Measurements from ENCODE around the gene GBGT1. TPM values are rescaled to one million over a fixed set of nuclear protein-coding genes. Genes with fewer than 3 reads are reported as not detected.
A peak's percentile ranks its signal among the peaks of the same experiment; 100 is the strongest.

The GBGT1 gene
- total RNA-seq, 1 experiment from 2014 or later = 0.14 TPM

DNA sequence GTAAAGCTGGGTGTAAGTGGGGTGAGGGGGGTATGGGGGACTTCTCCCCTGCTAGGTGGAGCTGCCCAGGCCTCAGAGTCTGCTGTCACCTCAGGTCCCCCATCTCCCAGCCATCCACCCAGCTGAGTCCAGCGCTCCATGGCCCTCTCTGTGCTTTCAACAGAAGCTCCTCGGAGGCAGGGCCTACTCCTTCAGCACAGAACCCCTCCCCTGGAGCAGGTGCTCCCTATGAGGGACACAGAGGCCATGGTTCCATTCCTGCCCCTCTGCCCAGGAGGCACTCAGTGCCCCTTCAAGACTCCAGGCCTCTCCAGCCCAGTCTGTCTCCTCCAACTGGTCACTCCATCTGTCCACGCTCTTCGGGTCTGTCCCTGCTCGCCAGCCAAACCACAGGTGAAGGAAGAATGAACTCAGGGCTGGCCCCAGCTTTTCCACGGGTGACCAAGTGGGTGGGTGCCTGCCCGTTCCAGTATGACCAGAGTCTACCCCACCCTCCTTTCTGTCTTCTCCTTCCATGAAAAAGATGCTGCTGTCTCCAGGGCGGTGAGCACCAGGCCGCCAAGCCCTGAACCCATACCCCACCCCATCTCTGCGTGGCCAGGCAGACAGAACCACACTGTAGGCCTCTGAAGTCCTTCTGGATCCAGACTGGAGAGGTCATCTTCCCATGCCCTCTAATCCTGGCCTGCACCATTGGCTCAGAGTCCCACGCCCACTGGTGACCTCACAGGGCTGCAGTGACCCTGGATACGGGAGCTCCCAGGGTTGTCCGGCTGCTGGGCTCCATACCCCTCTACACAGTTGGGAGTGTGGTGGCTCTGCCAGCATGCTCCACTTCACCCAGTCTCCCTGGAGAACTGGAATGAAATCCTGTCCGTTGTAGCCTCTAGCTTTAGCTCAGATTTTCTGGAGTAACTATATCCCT, 11.9 kb downstream of the GBGT1 start:
- Mint-ChIP-seq H3K27me3 (ENCODE audit: insufficient read depth, unreplicated experiment) (no peaks in the 10 kb centered on the region), H3K4me3 (ENCODE audit: unreplicated experiment) (peak overlapping the region; percentile 53), H3K36me3 (ENCODE audit: insufficient read depth, unreplicated experiment) (peaks cover 18% of the 10 kb centered on the region), H3K27ac (ENCODE audit: unreplicated experiment) (peak overlapping the region; percentile 68), H3K9me3 (ENCODE audit: unreplicated experiment) (no peaks in the 10 kb centered on the region), H3K4me1 (ENCODE audit: low read depth, unreplicated experiment) (peaks cover 4% of the 10 kb centered on the region)
- POLR2A ChIA-PET = no interaction called here
- DNase-seq = no peak
- intact Hi-C loops (cut with micrococcal nuclease; ENCODE audit: unreplicated experiment) = no loop called here
- no TSS peak for BruUV-seq (replicated peaks)
- peaks cover 6% of the 10 kb centered on the region for H3K4me1 ChIP-seq
- no peaks in the 10 kb centered on the region for H3K27me3 ChIP-seq (replicated peaks; ENCODE audit: control insufficient read depth, insufficient read depth, low read length)
- CTCF ChIA-PET = interaction anchor here (0.6 kb wide), 1 partner anchor 139 kb away, joined by 3 read pairs; no protein-coding TSS in a partner anchor
- TF ChIP-seq, protein P1, sequence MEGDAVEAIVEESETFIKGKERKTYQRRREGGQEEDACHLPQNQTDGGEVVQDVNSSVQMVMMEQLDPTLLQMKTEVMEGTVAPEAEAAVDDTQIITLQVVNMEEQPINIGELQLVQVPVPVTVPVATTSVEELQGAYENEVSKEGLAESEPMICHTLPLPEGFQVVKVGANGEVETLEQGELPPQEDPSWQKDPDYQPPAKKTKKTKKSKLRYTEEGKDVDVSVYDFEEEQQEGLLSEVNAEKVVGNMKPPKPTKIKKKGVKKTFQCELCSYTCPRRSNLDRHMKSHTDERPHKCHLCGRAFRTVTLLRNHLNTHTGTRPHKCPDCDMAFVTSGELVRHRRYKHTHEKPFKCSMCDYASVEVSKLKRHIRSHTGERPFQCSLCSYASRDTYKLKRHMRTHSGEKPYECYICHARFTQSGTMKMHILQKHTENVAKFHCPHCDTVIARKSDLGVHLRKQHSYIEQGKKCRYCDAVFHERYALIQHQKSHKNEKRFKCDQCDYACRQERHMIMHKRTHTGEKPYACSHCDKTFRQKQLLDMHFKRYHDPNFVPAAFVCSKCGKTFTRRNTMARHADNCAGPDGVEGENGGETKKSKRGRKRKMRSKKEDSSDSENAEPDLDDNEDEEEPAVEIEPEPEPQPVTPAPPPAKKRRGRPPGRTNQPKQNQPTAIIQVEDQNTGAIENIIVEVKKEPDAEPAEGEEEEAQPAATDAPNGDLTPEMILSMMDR (IDR thresholded peaks at IDR 0.05; ENCODE audit: insufficient read depth in 1 of 2, low read depth in 1 of 2, low read length in 1 of 2, severe bottlenecking in 1 of 2, unreplicated experiment in 1 of 2) = no peak
- H3K4me3 ChIP-seq (ENCODE audit: low read depth, low read length) = no peak overlapping the region
- peaks cover 1% of the 10 kb centered on the region; the same call in 1 of the 2 replicates for H3K36me3 ChIP-seq (ENCODE audit: control insufficient read depth, insufficient read depth, low read length)
- H3K9me3 ChIP-seq = no peaks in the 10 kb centered on the region

DNA sequence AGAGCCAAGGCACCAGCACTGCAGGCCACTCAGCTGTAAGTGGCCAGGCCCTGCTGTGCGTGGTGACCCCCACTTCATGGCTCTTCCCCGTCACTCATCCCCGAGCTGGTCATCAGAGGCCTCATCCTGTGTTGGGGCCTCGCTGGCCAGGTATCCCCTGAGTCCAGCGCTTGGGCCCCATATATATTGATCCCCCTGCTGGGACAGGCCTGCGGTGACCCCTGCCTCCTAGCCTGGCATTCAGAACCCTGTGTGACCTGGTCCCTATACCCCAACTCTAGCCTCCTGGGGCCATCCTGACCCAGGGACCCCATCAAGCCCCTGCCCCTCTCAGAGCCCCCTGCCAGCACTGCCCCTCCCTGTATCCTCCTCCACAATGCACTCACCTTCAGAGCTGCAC, 12.7 kb downstream of the GBGT1 start:
- no peak for DNase-seq
- intact Hi-C loops (cut with micrococcal nuclease; ENCODE audit: unreplicated experiment) = no loop called here
- Mint-ChIP-seq H3K27me3 (ENCODE audit: insufficient read depth, unreplicated experiment) (no peaks in the 10 kb centered on the region), H3K4me1 (ENCODE audit: low read depth, unreplicated experiment) (peaks cover 4% of the 10 kb centered on the region), H3K27ac (ENCODE audit: unreplicated experiment) (peak overlapping the region; percentile 68), H3K36me3 (ENCODE audit: insufficient read depth, unreplicated experiment) (peaks cover 18% of the 10 kb centered on the region), H3K4me3 (ENCODE audit: unreplicated experiment) (peak overlapping the region; percentile 53), H3K9me3 (ENCODE audit: unreplicated experiment) (no peaks in the 10 kb centered on the region)
- Histone ChIP-seq H3K4me1 (peaks cover 6% of the 10 kb centered on the region), H3K27me3 (replicated peaks; ENCODE audit: control insufficient read depth, insufficient read depth, low read length) (no peaks in the 10 kb centered on the region), H3K36me3 (ENCODE audit: control insufficient read depth, insufficient read depth, low read length) (peaks cover 3% of the 10 kb centered on the region; the same call in 1 of the 2 replicates), H3K9me3 (no peaks in the 10 kb centered on the region), H3K4me3 (ENCODE audit: low read depth, low read length) (no peak overlapping the region)
- TF ChIP-seq, protein P1 (IDR thresholded peaks at IDR 0.05; ENCODE audit: insufficient read depth in 1 of 2, low read depth in 1 of 2, low read length in 1 of 2, severe bottlenecking in 1 of 2, unreplicated experiment in 1 of 2) = no peak
- POLR2A ChIA-PET = no interaction called here
- BruUV-seq (replicated peaks) = no TSS peak
- CTCF ChIA-PET = interaction anchor here (1.9 kb wide), 1 partner anchor 9 kb away, joined by 5 read pairs; no protein-coding TSS in a partner anchor

DNA sequence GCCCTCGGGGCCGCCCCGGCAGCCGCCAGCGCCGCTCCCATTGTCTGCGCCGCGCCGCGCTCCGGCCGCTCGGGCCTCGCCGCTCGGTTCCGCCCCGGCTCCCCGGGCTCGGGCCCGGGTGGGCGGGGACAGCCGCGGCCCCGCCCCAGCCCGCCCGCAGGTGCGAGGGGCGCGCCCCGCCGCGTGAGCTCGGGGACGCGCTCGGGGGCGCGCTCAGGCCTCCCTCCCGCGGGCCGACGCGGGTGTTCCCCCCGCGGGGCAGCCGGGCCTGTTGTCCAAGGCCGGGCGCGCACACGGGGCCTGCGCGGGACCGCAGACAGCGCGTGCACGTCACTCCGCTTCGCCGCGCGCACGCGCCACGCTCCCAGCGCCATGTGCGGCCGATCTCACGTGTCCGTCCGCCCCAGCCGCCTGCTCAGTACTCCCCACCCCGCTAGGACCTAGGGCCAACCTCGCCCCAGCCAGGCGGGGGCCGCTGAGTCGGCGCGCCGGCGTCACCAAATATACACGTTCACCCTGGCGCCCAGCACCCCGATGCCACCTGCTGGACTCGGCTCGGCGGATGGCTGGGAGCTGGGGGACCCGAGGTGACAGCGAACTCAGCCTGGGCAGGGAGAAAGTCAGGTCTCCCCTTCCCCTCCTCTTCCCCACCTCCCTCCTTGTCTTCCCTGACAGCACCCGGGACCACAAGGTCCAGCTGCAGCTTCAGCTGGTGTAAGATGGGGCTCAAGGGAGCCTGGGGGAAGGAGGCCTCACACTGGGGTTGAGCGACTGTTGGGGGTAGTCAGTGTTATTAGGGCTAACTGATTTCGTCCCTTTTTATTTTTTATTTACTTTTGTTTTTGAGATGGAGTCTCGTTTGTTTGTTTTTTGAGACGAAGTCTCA, 14.3 kb downstream of the GBGT1 start:
- Mint-ChIP-seq H3K4me1 (ENCODE audit: low read depth, unreplicated experiment) (peaks cover 4% of the 10 kb centered on the region), H3K27me3 (ENCODE audit: insufficient read depth, unreplicated experiment) (no peaks in the 10 kb centered on the region), H3K9me3 (ENCODE audit: unreplicated experiment) (no peaks in the 10 kb centered on the region), H3K27ac (ENCODE audit: unreplicated experiment) (peak overlapping the region; percentile 77), H3K4me3 (ENCODE audit: unreplicated experiment) (peak overlapping the region; percentile 72), H3K36me3 (ENCODE audit: insufficient read depth, unreplicated experiment) (peaks cover 19% of the 10 kb centered on the region)
- peak; percentile 90 to 92 for DNase-seq
- TF ChIP-seq, protein P1 (IDR thresholded peaks at IDR 0.05; ENCODE audit: insufficient read depth in 1 of 2, low read depth in 1 of 2, low read length in 1 of 2, severe bottlenecking in 1 of 2, unreplicated experiment in 1 of 2) = peak in 1 of 2 experiments; percentile 46
- peak overlapping the region; percentile 86 for H3K4me3 ChIP-seq (ENCODE audit: low read depth, low read length)
- BruUV-seq (replicated peaks) = TSS peak; percentile 91
- no peaks in the 10 kb centered on the region for H3K27me3 ChIP-seq (replicated peaks; ENCODE audit: control insufficient read depth, insufficient read depth, low read length)
- POLR2A ChIA-PET = interaction anchor here (0.6 to 2.7 kb wide), 15 partner anchors 15 to 1206 kb away, joined by 3 to 17 read pairs (median 4); partner anchors contain the start of gene GTF3C5
- intact Hi-C loops (cut with micrococcal nuclease; ENCODE audit: unreplicated experiment) = loop anchor here (1.0 kb wide), 1 partner anchor 127 kb away; no protein-coding TSS in a partner anchor
- CTCF ChIA-PET = interaction anchor here (0.5 to 1.9 kb wide), 8 partner anchors 10 to 795 kb away, joined by 3 to 5 read pairs (median 4); no protein-coding TSS in a partner anchor
- H3K9me3 ChIP-seq = no peaks in the 10 kb centered on the region
- H3K36me3 ChIP-seq (ENCODE audit: control insufficient read depth, insufficient read depth, low read length) = peaks cover 3% of the 10 kb centered on the region; the same call in 1 of the 2 replicates
- peaks cover 6% of the 10 kb centered on the region for H3K4me1 ChIP-seq
